Natural killer cell treated with Interleukin-12 subunit alpha and Interleukin-12 subunit beta and Interleukin-15 and Interleukin-18, amount 100 ng/mL, for 72 hours (primary cell): ENCODE data around the gene SPOP. TPM values are rescaled to one million over a fixed set of nuclear protein-coding genes. Genes with fewer than 3 reads are reported as not detected.
"Not testable (repeated sequence)": the region's sequence is repeated elsewhere in the genome, so short reads cannot be mapped to it uniquely, and the experiment has no call there.

Experiments used
- ATAC-seq, 2 donors: fragments of 150-1000 bp; cut with Tn5 transposase in 1 of 2; sonication (Bioruptor Pico), chemical (Tn5 transposase) in 1 of 2; 2 replicates each; pipeline ENCODE4 v1.10.0; 2021
- DNase-seq: peaks from one replicate; pipeline ENCODE4 v3.0.0; 2022; ENCODE audit warnings: low spot score
- H3K27ac Mint-ChIP-seq, 2 donors: 1 replicate in 1 of 2; 2 replicates in 1 of 2; pipeline ENCODE4 v1.8.0; 2022; ENCODE audit warnings: mixed read lengths in 2 of 2, mild to moderate bottlenecking in 1 of 2, moderate library complexity in 1 of 2
- H3K27me3 Mint-ChIP-seq, 2 donors: 1 replicate in 1 of 2; 2 replicates in 1 of 2; pipeline ENCODE4 v1.8.0; 2022; ENCODE audit warnings: mixed read lengths in 2 of 2
- H3K36me3 Mint-ChIP-seq: one replicate; pipeline ENCODE4 v1.8.0; 2022; ENCODE audit warnings: mixed read lengths
- H3K4me1 Mint-ChIP-seq, 2 donors: 1 replicate in 1 of 2; 2 replicates in 1 of 2; pipeline ENCODE4 v1.8.0; 2022; ENCODE audit warnings: low read depth in 2 of 2, mixed read lengths in 2 of 2, mild to moderate bottlenecking in 1 of 2
- H3K4me3 Mint-ChIP-seq: one replicate; pipeline ENCODE4 v1.8.0; 2022; ENCODE audit warnings: mixed read lengths
- H3K9me3 Mint-ChIP-seq: 2 replicates; pipeline ENCODE4 v1.8.0; 2022; ENCODE audit warnings: mixed read lengths
- total RNA-seq, 2 donors: library from RNA; stranded (reverse); gene quantifications; one replicate each; pipeline ENCODE4 v1.2.3, GENCODE V29; 2022

SPOP gene
- total RNA-seq, 2 donors from 2014 or later: 59.3 to 87.7 TPM

- peaks cover 37 to 38% of the 10 kb centered on the region in 2 donors for H3K27me3 Mint-ChIP-seq
- DNase-seq (no peak), ATAC-seq (no peak)
- H3K4me1 Mint-ChIP-seq: peaks cover 12 to 27% of the 10 kb centered on the region in 2 donors
- peak overlapping the region in 1 of 2 donors; percentile 25 for H3K27ac Mint-ChIP-seq
- no peaks in the 10 kb centered on the region for H3K9me3 Mint-ChIP-seq
- peak overlapping the region; percentile 48 for H3K4me3 Mint-ChIP-seq
- no peaks in the 10 kb centered on the region for H3K36me3 Mint-ChIP-seq
These were observed 107.2 kb downstream of the SPOP start for GRCh38 chr17:49570540-49571242.

GRCh38 chr17:49568695-49569047 is 109.2 kb downstream of the SPOP start:
- Mint-ChIP-seq H3K4me3 (peak overlapping the region; percentile 57), H3K4me1 (peaks cover 12 to 28% of the 10 kb centered on the region in 2 donors), H3K27me3 (peaks cover 34 to 35% of the 10 kb centered on the region in 2 donors)
- H3K27ac Mint-ChIP-seq, DNase-seq, ATAC-seq, H3K36me3 Mint-ChIP-seq, H3K9me3 Mint-ChIP-seq: not testable (repeated sequence)

- DNase-seq (peak; percentile 85), ATAC-seq (peak; percentile 77 to 78)
- H3K27ac Mint-ChIP-seq: no peak overlapping the region
- H3K4me1 Mint-ChIP-seq: peaks cover 12 to 28% of the 10 kb centered on the region in 2 donors
- H3K9me3 Mint-ChIP-seq: no peaks in the 10 kb centered on the region
- no peaks in the 10 kb centered on the region for H3K36me3 Mint-ChIP-seq
- H3K27me3 Mint-ChIP-seq: peaks cover 29% of the 10 kb centered on the region in 2 donors
- peak overlapping the region; percentile 57 for H3K4me3 Mint-ChIP-seq
These were observed 109.8 kb downstream of the SPOP start for GRCh38 chr17:49567871-49568694.

GRCh38 chr17:49567104-49567521 is 110.8 kb downstream of the SPOP start:
- ATAC-seq (no peak), DNase-seq (no peak)
- Mint-ChIP-seq H3K27ac (no peak overlapping the region), H3K4me3 (peak overlapping the region; percentile 29), H3K9me3 (no peaks in the 10 kb centered on the region), H3K27me3 (peaks cover 23 to 24% of the 10 kb centered on the region in 2 donors), H3K36me3 (no peaks in the 10 kb centered on the region), H3K4me1 (peaks cover 12 to 28% of the 10 kb centered on the region in 2 donors)

- H3K9me3 Mint-ChIP-seq: no peaks in the 10 kb centered on the region
- H3K36me3 Mint-ChIP-seq: no peaks in the 10 kb centered on the region
- no peak overlapping the region for H3K27ac Mint-ChIP-seq
- peaks cover 19 to 20% of the 10 kb centered on the region in 2 donors for H3K27me3 Mint-ChIP-seq
- no peak for ATAC-seq
- DNase-seq: no peak
- H3K4me3 Mint-ChIP-seq: peak overlapping the region; percentile 29
- H3K4me1 Mint-ChIP-seq: peaks cover 11 to 28% of the 10 kb centered on the region in 2 donors
These were observed 111.2 kb downstream of the SPOP start for GRCh38 chr17:49566668-49567071.

GRCh38 chr17:49565948-49566491 is 111.9 kb downstream of the SPOP start:
- H3K9me3 Mint-ChIP-seq: no peaks in the 10 kb centered on the region
- peaks cover 4 to 21% of the 10 kb centered on the region in 2 donors for H3K4me1 Mint-ChIP-seq
- no peak overlapping the region for H3K4me3 Mint-ChIP-seq
- H3K36me3 Mint-ChIP-seq: no peaks in the 10 kb centered on the region
- H3K27ac Mint-ChIP-seq: no peak overlapping the region
- ATAC-seq (no peak), DNase-seq (peak; percentile 55)
- peaks cover 13 to 14% of the 10 kb centered on the region in 2 donors for H3K27me3 Mint-ChIP-seq

- peaks cover 8 to 10% of the 10 kb centered on the region in 2 donors for H3K27me3 Mint-ChIP-seq
These were observed 113.3 kb downstream of the SPOP start for GRCh38 chr17:49564638-49565037.

GRCh38 chr17:49557312-49558024 is 120.4 kb downstream of the SPOP start:
- peaks cover 11 to 22% of the 10 kb centered on the region in 2 donors for H3K4me1 Mint-ChIP-seq
- H3K36me3 Mint-ChIP-seq: no peaks in the 10 kb centered on the region
- DNase-seq: no peak
- no peak for ATAC-seq
- H3K27me3 Mint-ChIP-seq: peaks cover 6 to 7% of the 10 kb centered on the region in 2 donors
- no peak overlapping the region for H3K27ac Mint-ChIP-seq
- no peak overlapping the region for H3K4me3 Mint-ChIP-seq
- H3K9me3 Mint-ChIP-seq: no peaks in the 10 kb centered on the region

More at GRCh38 chr17:49564638-49565037, 113.3 kb downstream of the SPOP start:
- ATAC-seq: no peak
- no peak overlapping the region for H3K4me3 Mint-ChIP-seq
- no peaks in the 10 kb centered on the region for H3K36me3 Mint-ChIP-seq
- DNase-seq: no peak
- H3K27ac Mint-ChIP-seq: no peak overlapping the region
- H3K4me1 Mint-ChIP-seq: peaks cover 0 to 15% of the 10 kb centered on the region in 2 donors
- H3K9me3 Mint-ChIP-seq: no peaks in the 10 kb centered on the region

GRCh38 chr17:49556223-49556943 is 121.5 kb downstream of the SPOP start:
- no peaks in the 10 kb centered on the region for H3K36me3 Mint-ChIP-seq
- H3K4me3 Mint-ChIP-seq: no peak overlapping the region
- peak; percentile 90 to 91 for ATAC-seq
- peak; percentile 86 for DNase-seq
- no peaks in the 10 kb centered on the region for H3K9me3 Mint-ChIP-seq
- H3K27ac Mint-ChIP-seq: no peak overlapping the region
- peaks cover 4 to 7% of the 10 kb centered on the region in 2 donors for H3K27me3 Mint-ChIP-seq
- peaks cover 11 to 22% of the 10 kb centered on the region in 2 donors for H3K4me1 Mint-ChIP-seq

- no peak for DNase-seq
- Mint-ChIP-seq H3K4me1 (peaks cover 11 to 22% of the 10 kb centered on the region in 2 donors), H3K9me3 (no peaks in the 10 kb centered on the region), H3K36me3 (no peaks in the 10 kb centered on the region), H3K4me3 (no peak overlapping the region), H3K27me3 (peaks cover 4 to 7% of the 10 kb centered on the region in 2 donors), H3K27ac (no peak overlapping the region)
- ATAC-seq: no peak
These were observed 122.2 kb downstream of the SPOP start for GRCh38 chr17:49555495-49556222.

- Mint-ChIP-seq H3K9me3 (no peaks in the 10 kb centered on the region), H3K36me3 (no peaks in the 10 kb centered on the region), H3K4me1 (peaks cover 11 to 22% of the 10 kb centered on the region in 2 donors), H3K27ac (peak overlapping the region in 1 of 2 donors; percentile 10), H3K27me3 (peaks cover 4 to 7% of the 10 kb centered on the region in 2 donors), H3K4me3 (no peak overlapping the region)
- ATAC-seq: no peak
- DNase-seq: no peak
These were observed 123.0 kb downstream of the SPOP start for GRCh38 chr17:49554694-49555494.
